ENCODE data around the gene AURKAIP1. TPM values are rescaled to one million over a fixed set of nuclear protein-coding genes. Genes with fewer than 3 reads are reported as not detected.
A peak's percentile ranks its signal among the peaks of the same experiment; 100 is the strongest.
"Not testable (repeated sequence)": the region's sequence is repeated elsewhere in the genome, so short reads cannot be mapped to it uniquely, and the experiment has no call there.

The AURKAIP1 gene
- total RNA-seq, 1 donor from 2014 or later, result 135 TPM

DNA sequence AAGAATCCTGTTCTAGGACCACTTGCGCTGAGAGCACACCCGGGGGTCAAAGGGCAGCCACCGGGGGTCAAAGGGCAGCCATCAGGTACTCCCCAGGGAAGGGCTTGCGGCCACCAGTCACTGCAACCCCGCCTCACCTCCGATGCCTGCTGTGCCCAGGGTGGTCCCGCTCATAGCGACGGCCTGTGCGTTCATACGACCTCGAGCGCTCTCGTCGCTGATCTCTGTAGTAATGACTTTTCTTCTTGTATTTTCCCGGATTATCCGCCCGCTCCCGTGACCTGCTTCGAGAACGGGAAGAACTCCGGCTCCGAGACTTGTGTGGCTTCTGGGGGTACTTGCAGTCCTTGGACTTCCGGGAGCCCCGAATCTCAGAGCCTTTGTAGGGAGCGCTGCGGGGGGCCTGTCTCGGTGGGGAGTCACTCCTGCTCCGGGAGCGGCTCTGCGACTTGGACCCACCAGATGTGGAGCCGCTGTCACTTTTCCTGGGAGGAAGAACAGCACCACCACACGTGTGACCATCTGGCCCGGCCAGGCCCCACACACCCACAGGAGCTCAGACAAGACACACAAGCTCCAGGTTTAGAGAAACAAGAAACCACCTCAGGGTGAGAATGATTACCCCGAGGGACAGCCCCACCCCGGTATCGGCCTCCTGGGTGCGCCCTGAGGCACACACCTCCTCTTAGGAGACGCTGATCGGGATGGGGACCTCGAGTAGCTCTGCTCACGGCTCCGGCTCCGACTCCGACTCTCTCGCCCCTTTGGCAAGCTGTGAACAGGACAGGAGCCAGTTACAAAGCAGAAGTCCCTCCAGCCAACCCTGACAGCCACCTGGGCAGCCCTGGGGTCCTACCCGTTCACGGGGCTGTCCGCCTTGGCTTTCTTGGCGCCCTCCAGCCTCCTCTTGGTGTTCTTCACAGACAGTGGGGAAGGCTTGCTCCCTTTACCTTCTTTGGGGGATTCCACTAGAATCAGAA is 12.4 kb upstream of the AURKAIP1 start:
- DNase-seq (ENCODE audit: low spot score), result no peak

DNA sequence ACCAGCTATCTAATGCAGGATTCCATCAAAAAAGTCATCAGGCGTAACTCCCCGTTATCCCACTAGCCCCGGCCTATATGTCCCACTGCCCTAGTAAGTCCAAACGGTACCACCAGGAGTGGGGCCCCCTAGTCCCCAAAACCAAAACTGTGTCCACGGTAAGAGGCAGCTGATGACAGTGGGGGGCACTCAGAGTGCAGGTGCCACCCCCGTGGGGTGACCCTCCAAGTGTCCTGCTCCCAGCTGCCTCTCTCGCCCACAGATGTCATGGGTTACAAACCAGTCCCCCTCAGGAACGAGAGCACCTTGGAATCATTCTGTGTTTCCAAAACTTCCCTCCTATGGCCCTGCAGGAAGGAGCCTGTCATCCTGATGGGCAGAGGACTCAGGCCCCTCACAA is 10.9 kb upstream of the AURKAIP1 start:
- DNase-seq (ENCODE audit: low spot score), result no peak

DNA sequence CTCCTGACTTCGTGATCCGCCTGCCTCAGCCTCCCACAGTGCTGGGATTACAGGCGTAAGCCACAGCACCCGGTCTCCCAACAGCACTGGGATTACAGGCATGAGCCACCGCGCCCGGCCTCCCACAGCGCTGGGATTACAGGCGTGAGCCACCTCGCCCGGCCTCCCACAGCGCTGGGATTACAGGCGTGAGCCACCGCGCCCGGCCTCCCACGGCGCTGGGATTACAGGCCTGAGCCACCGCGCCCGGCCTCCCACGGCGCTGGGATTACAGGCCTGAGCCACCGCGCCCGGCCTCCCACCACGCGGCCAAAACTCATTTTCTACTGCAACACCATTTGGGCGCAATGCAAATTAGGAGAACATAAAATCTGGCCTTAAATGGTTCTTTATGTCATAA is 10.3 kb upstream of the AURKAIP1 start:
- not testable (repeated sequence) for DNase-seq (ENCODE audit: low spot score)

DNA sequence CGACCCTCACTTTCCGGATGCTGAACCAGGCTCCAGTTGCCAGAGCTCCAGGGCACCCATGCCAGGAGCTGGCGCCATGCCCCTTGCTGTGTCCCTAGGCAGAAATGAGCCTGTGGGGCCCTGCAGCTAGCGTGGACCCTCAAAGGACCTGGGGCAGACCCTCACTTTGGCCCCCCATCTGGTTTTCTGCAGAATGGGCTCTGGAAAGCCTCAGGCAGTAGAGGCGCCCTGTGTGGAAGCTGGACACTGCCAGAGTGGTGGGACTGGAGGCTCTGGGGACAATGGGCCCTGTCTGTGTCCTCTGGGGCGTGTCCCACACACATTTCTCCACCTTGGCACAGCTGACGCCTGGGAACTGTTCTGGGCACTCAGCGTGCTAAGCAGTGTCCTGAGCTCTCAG is 6.3 kb upstream of the AURKAIP1 start:
- no peak for DNase-seq (ENCODE audit: low spot score)

DNA sequence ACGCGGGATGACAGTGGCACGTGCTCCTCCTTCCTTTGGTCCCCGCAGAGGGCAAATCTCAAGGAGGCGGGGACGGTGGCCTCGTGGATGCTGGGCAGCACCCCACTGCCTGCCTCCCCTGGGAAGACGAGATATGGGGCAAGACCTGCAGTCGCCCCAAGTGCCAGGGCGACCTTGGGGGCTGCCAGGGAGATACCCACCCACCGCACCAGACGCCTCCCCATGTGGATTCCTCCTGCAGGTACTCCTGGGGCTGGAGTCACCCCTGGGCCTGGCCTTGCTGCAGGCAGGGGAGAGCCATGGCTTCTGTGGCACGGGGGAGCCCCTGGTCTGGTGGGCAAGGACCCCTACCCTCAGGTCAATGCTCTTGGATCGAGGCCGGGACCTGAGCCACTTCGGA is 5.9 kb upstream of the AURKAIP1 start:
- DNase-seq (ENCODE audit: low spot score), result no peak

DNA sequence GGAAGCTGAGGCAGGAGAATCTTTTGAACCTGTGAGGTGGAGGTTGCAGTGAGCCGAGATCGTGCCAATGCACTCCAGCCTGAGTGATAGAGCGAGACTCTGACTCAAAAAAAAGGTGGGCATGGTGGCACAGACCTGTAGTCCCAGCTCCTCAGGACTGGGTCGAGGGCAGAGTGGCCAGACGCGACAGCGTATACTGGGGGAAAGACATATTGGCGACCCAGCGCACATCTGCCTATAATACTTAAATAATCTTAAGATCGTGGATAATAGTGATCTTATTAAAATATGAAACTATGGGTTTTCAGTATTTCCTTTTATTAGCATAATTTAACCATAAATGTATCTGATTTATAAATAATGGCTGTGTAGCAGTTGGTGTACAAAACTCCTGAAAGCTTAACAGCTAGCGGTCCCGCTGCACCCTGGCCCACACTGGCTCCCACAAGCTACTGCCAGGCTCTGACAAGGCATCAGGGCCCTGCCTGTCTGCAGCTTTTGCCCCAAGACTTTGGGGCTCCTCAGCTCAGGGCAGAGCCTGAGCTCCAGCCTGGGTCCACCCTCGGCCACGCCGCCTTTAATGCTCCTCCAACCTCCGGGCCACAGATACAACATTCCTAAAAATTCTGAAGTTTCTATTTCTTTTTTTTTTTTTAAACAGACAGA is 2.7 kb upstream of the AURKAIP1 start:
- DNase-seq (ENCODE audit: low spot score), result no peak

DNA sequence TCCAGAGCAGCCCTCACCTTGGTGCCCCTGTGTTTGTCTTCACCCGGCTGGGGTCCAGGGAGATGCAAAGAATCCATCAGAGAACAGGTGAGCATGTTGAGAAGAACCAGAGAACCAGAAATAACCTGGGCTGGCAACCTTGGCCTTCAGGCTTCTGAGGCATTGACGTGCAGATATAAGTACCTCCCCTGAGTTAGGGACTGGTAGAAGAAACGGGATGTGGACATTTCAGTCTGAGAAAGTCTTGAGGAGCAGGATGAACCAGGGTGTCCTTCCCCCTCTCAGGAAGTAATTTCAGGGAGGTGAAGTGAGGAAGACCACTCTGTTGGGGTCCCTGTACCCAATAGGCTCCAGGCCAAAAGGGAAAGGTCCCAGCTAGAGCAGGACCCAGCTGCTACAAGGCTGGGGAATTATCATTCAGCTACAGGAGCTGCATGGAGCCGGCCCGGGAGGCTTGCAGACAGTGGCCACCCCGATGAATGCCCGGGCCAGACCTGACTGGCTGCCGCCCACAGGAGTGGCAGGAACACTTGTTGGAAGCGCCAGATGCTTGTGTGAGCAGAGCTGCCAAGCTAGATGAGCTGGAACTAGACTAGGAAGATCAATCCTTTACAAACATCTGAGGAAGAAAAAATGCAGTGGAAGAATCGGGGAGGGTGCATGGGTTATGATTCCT is 1.7 kb upstream of the AURKAIP1 start:
- no peak for DNase-seq (ENCODE audit: low spot score)

DNA sequence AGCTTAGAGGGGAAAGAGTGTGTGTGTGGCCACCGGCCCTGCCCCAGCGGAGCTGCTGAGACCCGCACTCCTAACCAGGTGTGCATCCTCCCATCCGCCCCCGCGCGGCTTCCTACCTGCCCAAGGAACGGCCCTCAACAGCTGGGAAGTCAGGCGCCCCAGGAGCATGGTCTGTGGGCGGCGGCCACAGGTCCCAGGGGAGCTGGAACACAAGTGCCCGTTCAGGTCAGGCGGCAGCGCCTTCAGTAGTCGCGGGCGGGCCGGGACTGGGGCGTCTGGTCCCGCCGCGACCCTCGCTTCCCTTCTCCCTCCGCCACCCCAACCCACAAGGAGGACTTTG is 448 bp downstream of the AURKAIP1 start:
- no peak for DNase-seq (ENCODE audit: low spot score)

DNA sequence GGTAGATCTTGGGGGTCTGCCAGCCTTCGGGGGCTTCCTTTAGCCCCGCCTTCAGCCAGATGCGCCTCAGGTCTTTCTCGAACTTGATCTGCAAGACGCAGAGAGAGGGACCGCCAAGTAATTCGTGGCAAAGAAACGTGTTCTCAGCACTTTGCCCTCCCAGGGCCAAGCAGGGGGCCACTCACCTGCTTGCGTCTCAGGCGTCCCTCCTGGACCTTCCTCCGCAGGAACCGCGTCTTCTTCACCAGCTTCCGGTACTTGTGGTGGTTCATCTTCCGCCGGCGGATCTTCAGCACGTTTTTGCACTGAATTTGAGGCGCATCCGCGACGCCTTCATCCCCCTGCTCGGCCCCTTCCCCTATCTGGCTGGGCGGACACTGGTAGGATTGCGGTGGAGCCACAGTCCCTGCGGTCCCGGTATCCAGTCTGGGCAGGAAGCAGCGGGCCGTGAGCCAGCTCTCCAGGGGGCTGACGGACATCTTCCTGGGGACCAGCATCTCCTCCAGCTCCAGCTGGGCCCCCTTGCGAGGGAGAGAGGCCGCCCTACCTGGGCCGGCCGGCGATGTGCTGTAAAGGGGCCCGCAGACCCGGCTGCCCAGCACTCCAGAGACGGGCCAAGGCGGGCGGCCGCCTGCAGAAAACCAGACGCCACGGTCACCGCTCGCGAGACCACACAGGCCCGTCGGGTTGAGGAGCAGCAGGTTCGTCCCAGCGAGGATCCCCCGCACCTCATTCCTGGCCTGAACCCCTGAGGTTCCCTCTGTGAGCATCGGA is 1.0 kb downstream of the AURKAIP1 start:
- DNase-seq (ENCODE audit: low spot score), result no peak

DNA sequence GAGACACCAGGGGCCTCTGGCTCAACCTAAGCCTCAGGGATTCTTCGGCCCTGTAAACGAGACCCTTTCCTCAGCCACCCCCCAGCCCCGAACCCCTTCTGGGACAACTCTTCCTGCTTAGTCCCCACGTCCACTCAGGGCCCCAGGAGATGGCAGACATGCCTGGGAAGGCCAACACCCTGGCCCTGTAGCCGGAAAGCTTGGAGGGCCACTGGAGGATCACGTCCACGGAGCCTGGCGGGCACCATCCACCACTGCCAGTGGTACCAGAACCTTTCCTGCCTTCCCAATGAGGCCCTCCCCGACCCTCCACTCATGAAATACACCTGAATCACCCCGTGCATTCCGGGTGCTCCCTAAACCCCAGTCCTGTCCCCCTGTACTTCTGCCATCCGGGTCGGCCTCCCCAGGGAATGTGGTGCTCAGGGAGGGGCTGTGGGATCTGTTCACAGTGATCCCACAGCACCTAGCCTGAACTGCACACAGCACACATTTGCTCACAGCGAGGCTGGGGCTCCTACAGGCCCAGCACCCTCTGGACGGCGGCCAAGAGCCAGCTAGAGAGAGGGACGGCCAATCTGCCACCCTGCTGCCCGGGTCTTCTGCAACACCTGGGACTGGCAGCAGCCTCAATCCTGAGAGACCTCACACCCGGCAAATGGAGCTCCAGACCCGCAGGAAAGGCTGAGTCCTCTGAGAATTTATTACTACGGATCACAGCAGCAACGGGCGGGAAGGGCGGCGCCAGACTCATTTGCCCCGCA is 1.8 kb downstream of the AURKAIP1 start:
- DNase-seq (ENCODE audit: low spot score), result no peak

DNA sequence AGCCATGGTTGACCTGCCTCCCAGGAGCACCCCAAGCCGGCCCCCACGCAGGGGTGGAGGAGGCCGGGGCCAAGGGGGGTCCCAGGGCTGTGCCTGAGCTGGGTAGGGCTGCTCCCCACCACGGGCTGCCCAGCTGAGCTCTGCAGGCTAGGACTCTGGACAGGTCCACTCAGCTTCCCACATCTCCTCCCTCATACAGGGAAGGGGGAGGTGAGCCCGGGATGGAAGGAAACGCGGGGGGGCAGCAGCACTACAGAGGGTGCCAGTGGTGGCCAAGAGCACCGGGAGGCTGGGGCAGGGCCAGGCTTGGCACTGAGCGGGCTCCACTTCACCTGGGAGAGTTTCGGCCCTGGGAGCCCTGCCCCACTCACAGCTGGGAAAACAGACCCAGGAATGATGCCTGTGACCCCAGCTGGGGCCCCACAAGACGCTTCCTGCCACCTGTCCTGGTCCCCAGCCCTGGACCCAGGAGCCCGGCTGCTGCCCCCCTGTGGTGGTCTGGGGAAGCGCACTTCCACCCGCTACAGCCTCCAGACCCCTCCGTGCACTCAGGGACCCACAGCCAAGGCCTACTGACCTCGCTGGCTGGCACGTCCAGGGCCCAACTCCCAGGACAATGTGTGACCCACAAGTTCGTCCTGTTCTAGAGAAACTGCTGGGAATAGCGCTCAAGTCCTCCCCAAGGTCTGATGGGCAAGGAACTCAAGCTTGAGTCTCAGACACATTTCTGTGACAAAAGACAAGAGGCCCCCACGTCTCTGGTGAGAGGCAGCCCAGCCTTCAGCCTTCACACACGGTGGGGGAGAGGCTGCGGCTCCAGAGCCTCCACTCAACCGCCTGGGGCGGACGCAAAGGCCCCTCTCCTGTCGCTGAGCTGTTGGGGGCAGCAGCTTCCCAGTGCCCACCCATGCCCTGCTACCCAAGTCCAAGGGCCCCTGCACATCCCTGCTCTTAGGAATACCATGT is 3.0 kb downstream of the AURKAIP1 start:
- DNase-seq (ENCODE audit: low spot score), result peak; percentile 60

DNA sequence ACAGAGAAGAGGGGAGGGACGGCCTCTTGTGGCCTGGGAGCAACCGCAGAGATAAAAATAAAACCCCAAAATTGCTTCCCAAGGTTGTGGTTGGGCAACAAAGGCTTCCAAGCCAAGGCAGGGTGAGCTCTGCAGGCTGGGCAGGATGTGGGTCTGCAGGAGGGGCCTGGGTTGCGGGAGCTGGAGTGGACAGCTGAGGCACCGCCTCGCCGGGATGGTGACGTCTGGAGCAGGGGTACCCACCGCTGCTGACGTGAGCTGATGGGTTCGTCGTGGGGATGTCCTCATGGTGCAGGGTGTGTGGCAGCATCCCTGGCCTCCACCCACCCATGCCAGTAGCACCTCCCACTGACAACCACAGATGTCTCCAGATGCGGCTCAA is 3.7 kb downstream of the AURKAIP1 start:
- DNase-seq (ENCODE audit: low spot score), result no peak

DNA sequence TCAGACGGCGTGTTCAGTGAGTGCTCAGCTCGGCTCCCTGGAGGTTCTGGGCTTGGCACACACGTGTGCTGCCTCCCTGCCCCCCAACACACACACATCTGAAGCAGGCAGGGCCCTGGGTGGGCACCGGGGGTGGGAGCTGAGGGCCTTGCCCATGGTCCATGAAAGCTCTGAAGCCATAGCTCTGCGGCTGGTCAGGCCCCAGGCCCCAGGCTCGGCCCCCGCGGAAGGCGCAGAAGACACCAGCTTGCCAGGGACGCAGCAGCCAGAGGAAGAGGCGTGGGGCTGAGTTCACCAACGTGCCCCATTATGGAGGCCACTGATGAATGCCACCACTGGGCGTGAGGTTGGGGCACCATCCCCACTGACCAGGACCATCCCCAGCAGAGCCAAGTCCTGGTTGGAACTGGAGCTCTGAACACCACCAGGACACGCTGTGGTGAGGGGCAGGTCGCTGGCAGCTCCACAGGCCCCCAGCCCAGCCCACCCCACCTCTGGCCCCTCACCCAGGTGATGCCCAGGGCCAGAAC is 4.2 kb downstream of the AURKAIP1 start:
- DNase-seq (ENCODE audit: low spot score), result no peak

DNA sequence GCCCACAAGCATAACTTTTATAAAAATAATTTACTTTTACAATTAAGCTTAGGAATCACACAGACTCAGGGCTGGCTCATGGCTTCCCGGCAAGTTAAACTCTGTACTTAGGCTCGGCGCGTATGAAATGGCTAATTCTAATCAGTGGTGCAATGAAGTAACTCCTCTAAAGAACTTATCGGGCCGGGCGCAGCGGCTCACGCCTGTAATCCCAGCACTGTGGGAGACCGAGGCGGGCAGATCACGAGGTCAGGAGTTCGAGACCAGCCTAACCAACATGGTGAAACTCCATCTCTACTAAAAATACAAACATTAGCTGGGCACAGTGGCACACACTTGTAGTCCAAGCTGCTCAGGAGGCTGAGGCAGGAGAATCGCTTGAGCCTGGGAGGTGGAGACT is 4.9 kb downstream of the AURKAIP1 start:
- not testable (repeated sequence) for DNase-seq (ENCODE audit: low spot score)

DNA sequence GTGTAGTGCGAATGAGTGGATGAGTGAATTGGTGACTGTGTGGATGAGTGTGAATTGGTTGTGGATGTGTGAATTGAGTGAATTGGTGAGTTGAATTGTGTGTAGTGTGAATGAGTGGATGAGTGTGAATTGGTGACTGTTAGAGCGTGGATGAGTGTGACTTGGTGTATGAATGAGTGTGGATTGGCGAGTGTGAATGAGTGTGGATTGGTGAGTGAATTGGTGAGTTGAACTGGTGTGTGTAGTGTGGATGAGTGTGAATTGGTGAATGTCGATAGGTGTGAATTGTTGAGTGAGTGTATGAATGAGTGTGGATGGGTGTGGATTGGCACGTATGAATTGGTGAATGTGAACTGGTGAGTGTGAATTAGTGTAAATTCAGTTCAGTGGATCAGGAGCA is 7.7 kb downstream of the AURKAIP1 start:
- DNase-seq (ENCODE audit: low spot score), result no peak

DNA sequence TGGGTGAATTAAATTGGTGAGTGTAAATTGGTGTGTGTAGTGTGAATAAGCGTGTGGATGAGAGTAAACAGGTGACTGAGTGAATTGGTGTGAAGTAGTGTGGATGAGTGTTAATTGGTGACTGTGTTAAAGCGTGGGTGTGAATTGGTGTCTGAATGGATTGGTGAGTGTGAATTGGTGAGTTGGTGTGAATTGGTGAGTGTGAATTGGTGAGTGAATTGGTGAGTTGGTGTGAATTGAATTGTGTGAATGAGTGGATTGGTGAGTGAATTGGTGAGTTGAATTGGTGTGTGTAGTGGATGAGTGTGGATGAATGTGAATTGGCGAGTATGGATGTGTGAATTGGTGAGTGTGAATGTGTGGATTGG is 8.3 kb downstream of the AURKAIP1 start:
- DNase-seq (ENCODE audit: low spot score), result no peak

DNA sequence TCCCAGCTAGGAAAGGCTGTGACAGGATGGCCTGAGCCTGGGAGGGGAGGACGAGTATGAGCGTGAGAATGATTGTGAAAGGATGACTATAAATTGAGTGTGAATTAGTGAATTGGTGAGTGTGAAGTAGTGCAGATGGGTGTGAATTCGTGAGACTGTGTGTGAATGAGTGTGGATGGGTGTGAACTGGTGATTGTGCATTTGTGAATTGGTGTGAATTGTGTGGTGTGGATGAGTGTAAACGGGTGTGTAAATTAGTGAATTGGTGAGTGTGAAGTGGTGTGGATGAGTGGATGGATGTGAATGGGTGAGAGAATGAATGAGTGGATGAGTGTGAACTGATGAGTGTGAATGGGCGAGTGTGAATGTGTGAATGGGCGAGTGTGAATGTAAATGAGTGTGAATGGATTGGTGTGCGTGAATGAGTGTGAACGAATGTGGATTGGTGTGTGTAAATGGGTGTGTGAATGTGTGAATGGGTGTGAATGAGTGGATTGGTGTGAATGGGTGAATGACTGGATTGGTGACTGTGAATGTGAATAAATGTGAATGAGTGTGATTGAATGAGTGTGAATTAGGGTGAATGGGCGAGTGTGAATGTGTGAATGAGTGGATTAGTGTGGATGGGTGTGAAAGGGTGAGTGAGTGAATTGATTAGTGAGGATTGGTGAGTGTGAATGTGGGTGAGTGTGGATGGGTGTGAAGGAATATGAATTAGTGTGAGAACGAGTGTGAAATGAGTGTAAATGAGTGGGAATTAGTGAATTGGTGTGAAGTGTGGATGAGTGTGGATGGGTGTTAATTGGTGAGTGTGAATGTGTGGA is 8.9 kb downstream of the AURKAIP1 start:
- no peak for DNase-seq (ENCODE audit: low spot score)

DNA sequence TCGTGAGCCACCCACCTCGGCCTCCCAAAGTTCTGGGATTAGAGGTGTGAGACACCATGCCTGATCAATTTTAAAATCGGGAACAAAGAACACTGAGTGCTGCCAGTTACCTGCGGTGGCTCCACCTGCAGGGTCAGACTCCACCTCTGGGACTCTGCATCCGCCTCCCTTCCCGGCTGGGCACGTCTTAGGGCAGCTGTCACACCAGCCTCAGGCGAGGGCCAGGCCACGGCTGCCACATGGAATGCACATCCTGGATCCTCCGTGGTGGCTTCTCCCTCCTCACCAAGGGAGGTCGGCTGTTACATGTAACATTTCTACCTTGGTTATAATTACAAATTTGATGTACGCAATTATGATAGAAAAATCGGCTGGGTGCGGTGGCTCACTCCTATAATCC is 10.7 kb downstream of the AURKAIP1 start:
- no peak for DNase-seq (ENCODE audit: low spot score)

DNA sequence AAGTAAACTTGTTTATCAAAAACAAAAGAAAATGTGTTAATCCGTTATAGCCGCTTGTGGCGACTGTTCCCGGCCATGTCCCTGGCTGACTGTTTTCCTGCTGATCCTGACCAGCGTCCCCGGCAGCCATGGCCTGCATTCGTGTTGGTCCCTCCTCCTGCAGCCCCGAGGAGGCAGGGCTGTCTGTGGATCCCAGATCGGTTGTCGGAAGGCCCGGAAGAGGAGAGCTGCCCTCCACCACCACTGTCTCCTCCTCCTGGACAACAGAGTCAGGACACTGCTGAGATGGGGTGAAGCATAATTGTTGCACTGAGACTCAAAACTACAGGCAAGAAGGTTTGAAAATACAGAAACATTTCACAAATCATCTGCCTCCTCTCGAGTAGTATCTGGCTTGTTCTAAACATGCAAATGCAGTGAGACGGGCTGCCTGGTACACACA is 13.0 kb downstream of the AURKAIP1 start:
- DNase-seq (ENCODE audit: low spot score), result no peak
